Neural progenitor cell (in vitro differentiated cells): ENCODE measurements around the gene ADAM10. TPM values are rescaled to one million over a fixed set of nuclear protein-coding genes. Genes with fewer than 3 reads are reported as not detected.

Experiments used
- DNase-seq: peaks from one replicate; pipeline ENCODE4 v3.0.0-alpha.2; 2016; ENCODE audit warnings: low spot score
- H2AFZ ChIP-seq: fragments of 200-600 bp; sonication (generic); replicated peaks from 2 replicates; pipeline ENCODE4 v1.6.1; 2016; ENCODE audit warnings: antibody characterized with exemption
- H3F3A ChIP-seq: fragments of 200-600 bp; sonication (generic); 2 replicates; pipeline ENCODE4 v1.6.1; 2016; ENCODE audit warnings: antibody characterized with exemption, low read depth
- H3K27ac ChIP-seq: fragments of 200-600 bp; sonication (generic); 2 replicates; pipeline ENCODE4 v1.5.1; 2016; ENCODE audit warnings: mild to moderate bottlenecking
- H3K27me3 ChIP-seq: fragments of 200-600 bp; sonication (generic); 2 replicates; pipeline ENCODE4 v1.6.1; 2016; ENCODE audit warnings: mild to moderate bottlenecking, moderate library complexity
- H3K36me3 ChIP-seq: fragments of 200-600 bp; sonication (generic); 2 replicates; pipeline ENCODE4 v1.5.1; 2016
- H3K4me1 ChIP-seq: fragments of 200-600 bp; sonication (generic); 2 replicates; pipeline ENCODE4 v1.6.1; 2016; ENCODE audit warnings: mixed run types
- H3K4me2 ChIP-seq: fragments of 200-600 bp; sonication (generic); 2 replicates; pipeline ENCODE4 v1.6.1; 2016
- H3K4me3 ChIP-seq: fragments of 200-600 bp; sonication (generic); 2 replicates; pipeline ENCODE4 v1.5.1; 2016
- H3K79me2 ChIP-seq: fragments of 200-600 bp; sonication (generic); 2 replicates; pipeline ENCODE4 v1.6.1; 2016; ENCODE audit warnings: low read depth
- H3K9ac ChIP-seq: fragments of 200-600 bp; sonication (generic); 2 replicates; pipeline ENCODE4 v1.6.1; 2016
- H3K9me3 ChIP-seq: fragments of 200-600 bp; sonication (generic); 2 replicates; pipeline ENCODE4 v1.5.1; 2016; ENCODE audit warnings: low read depth
- H4K20me1 ChIP-seq: fragments of 200-600 bp; sonication (generic); 2 replicates; pipeline ENCODE4 v1.6.1; 2016; ENCODE audit warnings: low read depth
- H3K27ac Mint-ChIP-seq: 3 replicates; pipeline ENCODE4 v1.8.0; 2021; ENCODE audit warnings: mixed read lengths
- H3K27me3 Mint-ChIP-seq: 2 replicates; pipeline ENCODE4 v1.8.0; 2022; ENCODE audit warnings: low read depth, mild to moderate bottlenecking, inconsistent platforms, moderate library complexity, mixed read lengths; ENCODE audit not compliant: insufficient read depth
- H3K36me3 Mint-ChIP-seq: 3 replicates; pipeline ENCODE4 v1.8.0; 2021; ENCODE audit warnings: mixed read lengths
- H3K4me1 Mint-ChIP-seq: 3 replicates; pipeline ENCODE4 v1.8.0; 2021; ENCODE audit warnings: mixed read lengths
- H3K4me3 Mint-ChIP-seq: 3 replicates; pipeline ENCODE4 v1.8.0; 2021; ENCODE audit warnings: mild to moderate bottlenecking, moderate library complexity, mixed read lengths
- H3K9me3 Mint-ChIP-seq: 3 replicates; pipeline ENCODE4 v1.8.0; 2020; ENCODE audit warnings: mixed read lengths
- EZH2 ChIP-seq: fragments of 200-600 bp; sonication (generic); IDR thresholded peaks from 2 replicates; pipeline ENCODE4 v1.6.1; 2017; ENCODE audit warnings: antibody characterized with exemption, mild to moderate bottlenecking, moderate library complexity
- EZH2phosphoT487 ChIP-seq: fragments of 200-600 bp; sonication (generic); IDR thresholded peaks from 2 replicates; pipeline ENCODE4 v1.6.1; 2017; ENCODE audit warnings: antibody characterized with exemption
- total RNA-seq: library from RNA; depleted of rRNA; stranded (reverse); fragments of >200 nt; gene quantifications from 2 replicates; pipeline ENCODE4 v1.2.3, GENCODE V29; 2015; ENCODE audit warnings: low replicate concordance
- TF ChIP-seq, protein P1 (sequence below): fragments of 200-600 bp; sonication (generic); IDR thresholded peaks from 2 replicates; pipeline ENCODE4 v1.5.1; 2017; ENCODE audit warnings: antibody characterized with exemption, mild to moderate bottlenecking

The ADAM10 gene
- total RNA-seq, 1 donor from 2014 or later = 153 TPM

- no peak overlapping the region for H3K27ac Mint-ChIP-seq
- Histone ChIP-seq H3K4me3 (no peak overlapping the region), H2AFZ (no peak overlapping the region), H3K36me3 (no peaks in the 10 kb centered on the region), H3K79me2 (no peaks in the 10 kb centered on the region), H4K20me1 (no peaks in the 10 kb centered on the region), H3F3A (no peaks in the 10 kb centered on the region), H3K9me3 (no peaks in the 10 kb centered on the region), H3K4me2 (no peak overlapping the region), H3K27me3 (no peaks in the 10 kb centered on the region), H3K9ac (no peak overlapping the region), H3K27ac (no peak overlapping the region), H3K4me1 (no peaks in the 10 kb centered on the region)
- H3K4me1 Mint-ChIP-seq = peaks cover 3% of the 10 kb centered on the region
- DNase-seq = no peak
- no peak overlapping the region for H3K4me3 Mint-ChIP-seq
- H3K36me3 Mint-ChIP-seq = no peaks in the 10 kb centered on the region
- H3K27me3 Mint-ChIP-seq = peaks cover 5% of the 10 kb centered on the region
- no peaks in the 10 kb centered on the region for H3K9me3 Mint-ChIP-seq
- TF ChIP-seq EZH2 (no peak), EZH2phosphoT487 (no peak)
- TF ChIP-seq, protein P1, sequence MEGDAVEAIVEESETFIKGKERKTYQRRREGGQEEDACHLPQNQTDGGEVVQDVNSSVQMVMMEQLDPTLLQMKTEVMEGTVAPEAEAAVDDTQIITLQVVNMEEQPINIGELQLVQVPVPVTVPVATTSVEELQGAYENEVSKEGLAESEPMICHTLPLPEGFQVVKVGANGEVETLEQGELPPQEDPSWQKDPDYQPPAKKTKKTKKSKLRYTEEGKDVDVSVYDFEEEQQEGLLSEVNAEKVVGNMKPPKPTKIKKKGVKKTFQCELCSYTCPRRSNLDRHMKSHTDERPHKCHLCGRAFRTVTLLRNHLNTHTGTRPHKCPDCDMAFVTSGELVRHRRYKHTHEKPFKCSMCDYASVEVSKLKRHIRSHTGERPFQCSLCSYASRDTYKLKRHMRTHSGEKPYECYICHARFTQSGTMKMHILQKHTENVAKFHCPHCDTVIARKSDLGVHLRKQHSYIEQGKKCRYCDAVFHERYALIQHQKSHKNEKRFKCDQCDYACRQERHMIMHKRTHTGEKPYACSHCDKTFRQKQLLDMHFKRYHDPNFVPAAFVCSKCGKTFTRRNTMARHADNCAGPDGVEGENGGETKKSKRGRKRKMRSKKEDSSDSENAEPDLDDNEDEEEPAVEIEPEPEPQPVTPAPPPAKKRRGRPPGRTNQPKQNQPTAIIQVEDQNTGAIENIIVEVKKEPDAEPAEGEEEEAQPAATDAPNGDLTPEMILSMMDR = no peak
These were observed 174.3 kb downstream of the ADAM10 start for GRCh38 chr15:58575045-58575786.

DNA sequence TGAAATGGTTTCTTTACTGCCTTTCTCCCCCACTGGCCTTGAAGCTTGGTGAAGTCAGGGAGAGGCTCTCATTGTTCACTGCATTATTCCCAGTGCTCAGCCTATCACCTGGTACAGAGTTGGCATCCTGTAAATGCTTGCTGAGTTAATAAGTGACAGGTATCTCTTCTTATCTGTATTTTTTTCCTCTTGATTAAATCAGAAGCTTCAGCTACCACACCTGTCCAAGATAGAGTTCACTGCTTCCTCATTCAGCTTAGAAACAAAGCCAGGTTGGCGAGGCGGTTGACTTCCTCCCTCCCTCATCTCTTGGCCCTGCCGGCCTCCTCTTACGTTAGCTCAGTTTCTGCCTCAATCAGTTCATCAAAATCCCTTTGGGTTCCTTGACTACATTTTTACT lies 174.9 kb downstream of the ADAM10 start:
- no peak for DNase-seq
- Histone ChIP-seq H3K4me2 (no peak overlapping the region), H3K36me3 (no peaks in the 10 kb centered on the region), H3K4me1 (no peaks in the 10 kb centered on the region), H3K9me3 (no peaks in the 10 kb centered on the region), H3F3A (no peaks in the 10 kb centered on the region), H2AFZ (peak overlapping the region; percentile 68), H3K27ac (no peak overlapping the region), H4K20me1 (no peaks in the 10 kb centered on the region), H3K4me3 (no peak overlapping the region), H3K9ac (no peak overlapping the region), H3K27me3 (no peaks in the 10 kb centered on the region), H3K79me2 (no peaks in the 10 kb centered on the region)
- Mint-ChIP-seq H3K27ac (no peak overlapping the region), H3K4me3 (no peak overlapping the region), H3K36me3 (no peaks in the 10 kb centered on the region), H3K27me3 (peaks cover 5% of the 10 kb centered on the region), H3K9me3 (no peaks in the 10 kb centered on the region), H3K4me1 (peaks cover 3% of the 10 kb centered on the region)
- TF ChIP-seq EZH2phosphoT487 (no peak), EZH2 (no peak)
- TF ChIP-seq, protein P1 = no peak

DNA sequence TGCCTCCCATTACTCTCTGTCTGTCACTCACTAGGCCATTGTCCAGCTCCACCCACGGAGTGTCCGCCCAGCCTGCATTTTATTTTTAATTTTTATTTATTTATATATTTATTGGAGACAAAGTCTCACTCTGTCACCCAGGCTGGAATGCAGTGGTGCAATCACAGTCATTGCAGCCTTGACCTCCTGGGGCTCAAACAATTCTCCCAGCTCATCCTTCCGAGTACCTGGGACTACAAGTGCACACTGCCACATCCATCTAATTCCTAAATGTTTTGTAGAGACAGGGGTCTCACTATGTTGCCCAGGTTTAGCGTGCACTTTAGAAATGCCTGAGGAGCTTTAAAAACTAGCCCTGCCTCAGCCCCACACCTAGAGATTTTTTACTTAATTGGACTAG lies 176.2 kb downstream of the ADAM10 start:
- Histone ChIP-seq H3K4me3 (no peak overlapping the region), H4K20me1 (no peaks in the 10 kb centered on the region), H3K9ac (no peak overlapping the region), H3K9me3 (no peaks in the 10 kb centered on the region), H3K36me3 (no peaks in the 10 kb centered on the region), H3K4me2 (no peak overlapping the region), H3F3A (no peaks in the 10 kb centered on the region), H2AFZ (no peak overlapping the region), H3K79me2 (no peaks in the 10 kb centered on the region), H3K27ac (no peak overlapping the region), H3K27me3 (no peaks in the 10 kb centered on the region), H3K4me1 (no peaks in the 10 kb centered on the region)
- H3K4me3 Mint-ChIP-seq = no peak overlapping the region
- H3K27me3 Mint-ChIP-seq = peaks cover 3% of the 10 kb centered on the region
- no peaks in the 10 kb centered on the region for H3K36me3 Mint-ChIP-seq
- peaks cover 3% of the 10 kb centered on the region for H3K4me1 Mint-ChIP-seq
- H3K9me3 Mint-ChIP-seq = no peaks in the 10 kb centered on the region
- TF ChIP-seq EZH2 = no peak
- TF ChIP-seq, protein P1 = no peak
- TF ChIP-seq EZH2phosphoT487 = no peak
- H3K27ac Mint-ChIP-seq = no peak overlapping the region
- DNase-seq = no peak
